HL-60 (cell line): ENCODE results near the gene DGKI.

Experiments used
- DNase-seq, 2 experiments: peaks; one replicate each; pipeline ENCODE4 v3.0.0-alpha.2; 2010 to 2020; ENCODE audit warnings: low read depth in 1 of 2, low spot score in 1 of 2
- H3K27ac ChIP-seq: fragments of 250-450 bp; sonication (Bioruptor Pico); replicated peaks from 2 replicates; pipeline ENCODE4 v1.5.1; 2020; ENCODE audit warnings: mild to moderate bottlenecking, moderate library complexity
- H3K27me3 ChIP-seq: fragments of 250-450 bp; sonication (Bioruptor Pico); 2 replicates; pipeline ENCODE4 v1.5.1; 2021; ENCODE audit warnings: mild to moderate bottlenecking, moderate library complexity; ENCODE audit not compliant: insufficient read depth, poor library complexity, severe bottlenecking
- H3K4me3 ChIP-seq: replicated peaks from 2 replicates; pipeline ENCODE4 v1.5.1; 2011; ENCODE audit warnings: mild to moderate bottlenecking, control low read depth, low read length; ENCODE audit not compliant: insufficient read depth
- CTCF ChIP-seq: IDR thresholded peaks from one replicate; pipeline ENCODE4 v1.5.1; 2011; ENCODE audit warnings: low read length, control low read depth, inconsistent platforms; ENCODE audit not compliant: insufficient read depth
- GABPA ChIP-seq: IDR thresholded peaks from 2 replicates; pipeline ENCODE4 v1.6.1; 2012; ENCODE audit warnings: low read depth
- POLR2AphosphoS5 ChIP-seq: IDR thresholded peaks from 2 replicates; pipeline ENCODE4 v1.6.1; 2012; ENCODE audit warnings: low read depth
- REST ChIP-seq: IDR thresholded peaks from 2 replicates; pipeline ENCODE4 v1.6.1; 2012; ENCODE audit warnings: low read depth; ENCODE audit not compliant: insufficient replicate concordance
- SPI1 ChIP-seq: IDR thresholded peaks from 2 replicates; pipeline ENCODE4 v1.6.1; 2012; ENCODE audit warnings: low read depth, mild to moderate bottlenecking, borderline replicate concordance

Gene DGKI

GRCh38 chr7:137869260-137869659 lies 22.5 kb upstream of the DGKI start:
- no peak for DNase-seq
- no peaks in the 10 kb centered on the region for H3K27me3 ChIP-seq
- no peak overlapping the region for H3K4me3 ChIP-seq
- H3K27ac ChIP-seq: no peak overlapping the region
- TF ChIP-seq GABPA (no peak), POLR2AphosphoS5 (no peak), CTCF (no peak), REST (no peak), SPI1 (no peak)

GRCh38 chr7:137867289-137867688 lies 20.5 kb upstream of the DGKI start:
- DNase-seq: no peak
- Histone ChIP-seq H3K27ac (no peak overlapping the region), H3K27me3 (no peaks in the 10 kb centered on the region), H3K4me3 (no peak overlapping the region)
- TF ChIP-seq GABPA (no peak), SPI1 (no peak), REST (no peak)

- no peak overlapping the region for H3K27ac ChIP-seq
- no peaks in the 10 kb centered on the region for H3K27me3 ChIP-seq
- TF ChIP-seq CTCF (no peak), SPI1 (no peak), POLR2AphosphoS5 (no peak), REST (no peak), GABPA (no peak)
- no peak for DNase-seq
- H3K4me3 ChIP-seq: no peak overlapping the region
These were observed 19.0 kb upstream of the DGKI start for GRCh38 chr7:137865764-137866163.

GRCh38 chr7:137862964-137863363 lies 16.2 kb upstream of the DGKI start:
- Histone ChIP-seq H3K27ac (no peak overlapping the region), H3K4me3 (no peak overlapping the region), H3K27me3 (no peaks in the 10 kb centered on the region)
- DNase-seq: no peak
- no peak for TF ChIP-seq POLR2AphosphoS5
- TF ChIP-seq CTCF: no peak
- TF ChIP-seq SPI1: no peak
- TF ChIP-seq REST: no peak
- TF ChIP-seq GABPA: no peak
